HL-60/S4 (cell line): ENCODE results near the gene FAM200A.
"Not testable (repeated sequence)": the region's sequence is repeated elsewhere in the genome, so short reads cannot be mapped to it uniquely, and the experiment has no call there.

Experiments
- in situ Hi-C: fragments of 300-500 bp; cut with MboI; formaldehyde crosslinking; loops from 2 replicates; pipeline ENCODE4 v1.14.3; 2022; ENCODE audit warnings: low sequenced_read_pairs

FAM200A gene

GRCh38 chr7:99559175-99559915, 7.4 kb upstream of the FAM200A start:
- in situ Hi-C loops: no loop called here

GRCh38 chr7:99558306-99559174, 6.6 kb upstream of the FAM200A start, which contains the start of gene ZNF655:
TSS of gene ZNF655 (plus strand) at chr7:99558642. CDS start at chr7:99560560, 1,918 bp downstream.
- in situ Hi-C loops: no loop called here

- in situ Hi-C loops: no loop called here
Observed at GRCh38 chr7:99557940-99558305, 6.0 kb upstream of the FAM200A start.

GRCh38 chr7:99557196-99557607, 5.3 kb upstream of the FAM200A start:
- in situ Hi-C loops: no loop called here

GRCh38 chr7:99554939-99555338, 3.0 kb upstream of the FAM200A start:
- in situ Hi-C loops: no loop called here

- in situ Hi-C loops: no loop called here
Observed at GRCh38 chr7:99553039-99553438, 1.1 kb upstream of the FAM200A start.

GRCh38 chr7:99551334-99551733, 580 bp downstream of the FAM200A start:
- in situ Hi-C loops: no loop called here

GRCh38 chr7:99549545-99549944, 2.4 kb downstream of the FAM200A start:
- in situ Hi-C loops: not testable (repeated sequence)

GRCh38 chr7:99545308-99545707, 6.6 kb downstream of the FAM200A start:
- in situ Hi-C loops: not testable (repeated sequence)

GRCh38 chr7:99543916-99544315, 8.0 kb downstream of the FAM200A start:
- in situ Hi-C loops: no loop called here

GRCh38 chr7:99543081-99543671, 8.7 kb downstream of the FAM200A start:
- in situ Hi-C loops: no loop called here

- in situ Hi-C loops: no loop called here
Observed at GRCh38 chr7:99541212-99541611, 10.7 kb downstream of the FAM200A start.

- in situ Hi-C loops: no loop called here
Observed at GRCh38 chr7:99540542-99540941, 11.4 kb downstream of the FAM200A start.

GRCh38 chr7:99539213-99539811, 12.6 kb downstream of the FAM200A start:
- in situ Hi-C loops: no loop called here

- in situ Hi-C loops: no loop called here
Observed at GRCh38 chr7:99535667-99536066, 16.2 kb downstream of the FAM200A start.

- in situ Hi-C loops: no loop called here
Observed at GRCh38 chr7:99531354-99531765, 20.6 kb downstream of the FAM200A start.

- in situ Hi-C loops: no loop called here
Observed at GRCh38 chr7:99525713-99526440, 26.0 kb downstream of the FAM200A start.

GRCh38 chr7:99521399-99521798, 30.5 kb downstream of the FAM200A start:
- in situ Hi-C loops: no loop called here

- in situ Hi-C loops: no loop called here
Observed at GRCh38 chr7:99514050-99514449, 37.9 kb downstream of the FAM200A start.

- in situ Hi-C loops: no loop called here
Observed at GRCh38 chr7:99505324-99505662, 46.6 kb downstream of the FAM200A start.
